IPS-NIHi7 (cell line): Measurements from ENCODE around the gene ZNF660.
A peak's percentile ranks its signal among the peaks of the same experiment; 100 is the strongest.

Experiments used
- DNase-seq: peaks from one replicate; pipeline ENCODE4 v3.0.0; 2012; ENCODE audit warnings: mixed read lengths; ENCODE audit errors: extremely low spot score

Gene ZNF660

DNA sequence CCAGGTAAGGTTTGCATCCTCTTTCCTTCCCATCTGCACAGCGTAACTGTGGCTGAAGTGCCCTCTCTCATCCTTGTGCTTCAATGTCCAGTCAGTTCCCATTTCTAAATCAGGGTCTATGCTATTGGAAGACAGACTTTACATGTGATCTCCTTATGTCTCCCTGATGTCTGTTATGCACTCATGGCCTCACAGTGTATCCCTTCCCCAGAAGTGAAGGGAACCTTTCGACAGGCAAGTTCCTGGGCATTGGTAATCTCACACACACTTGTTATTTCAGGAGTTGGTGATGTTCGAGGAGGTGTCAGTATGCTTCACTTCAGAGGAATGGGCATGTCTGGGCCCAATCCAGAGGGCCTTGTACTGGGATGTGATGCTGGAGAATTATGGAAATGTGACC, 47.4 kb downstream of the ZNF660 start:
- DNase-seq: no peak

GRCh38 chr3:44642337-44642736, 57.6 kb downstream of the ZNF660 start:
- DNase-seq: no peak

DNA sequence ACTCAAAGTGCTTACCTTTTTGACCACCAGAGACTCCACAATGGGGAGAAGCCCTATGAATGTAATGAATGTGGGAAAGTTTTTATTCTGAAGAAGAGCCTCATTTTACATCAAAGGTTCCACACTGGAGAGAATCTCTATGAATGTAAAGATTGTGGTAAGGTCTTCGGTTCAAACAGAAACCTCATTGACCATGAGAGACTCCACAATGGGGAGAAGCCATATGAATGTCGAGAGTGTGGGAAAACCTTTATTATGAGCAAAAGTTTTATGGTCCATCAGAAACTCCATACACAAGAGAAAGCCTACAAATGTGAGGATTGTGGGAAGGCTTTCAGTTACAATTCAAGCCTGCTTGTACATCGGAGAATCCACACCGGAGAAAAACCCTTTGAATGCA, 58.3 kb downstream of the ZNF660 start:
- no peak for DNase-seq

GRCh38 chr3:44647771-44648170, 63.0 kb downstream of the ZNF660 start:
- no peak for DNase-seq

DNA sequence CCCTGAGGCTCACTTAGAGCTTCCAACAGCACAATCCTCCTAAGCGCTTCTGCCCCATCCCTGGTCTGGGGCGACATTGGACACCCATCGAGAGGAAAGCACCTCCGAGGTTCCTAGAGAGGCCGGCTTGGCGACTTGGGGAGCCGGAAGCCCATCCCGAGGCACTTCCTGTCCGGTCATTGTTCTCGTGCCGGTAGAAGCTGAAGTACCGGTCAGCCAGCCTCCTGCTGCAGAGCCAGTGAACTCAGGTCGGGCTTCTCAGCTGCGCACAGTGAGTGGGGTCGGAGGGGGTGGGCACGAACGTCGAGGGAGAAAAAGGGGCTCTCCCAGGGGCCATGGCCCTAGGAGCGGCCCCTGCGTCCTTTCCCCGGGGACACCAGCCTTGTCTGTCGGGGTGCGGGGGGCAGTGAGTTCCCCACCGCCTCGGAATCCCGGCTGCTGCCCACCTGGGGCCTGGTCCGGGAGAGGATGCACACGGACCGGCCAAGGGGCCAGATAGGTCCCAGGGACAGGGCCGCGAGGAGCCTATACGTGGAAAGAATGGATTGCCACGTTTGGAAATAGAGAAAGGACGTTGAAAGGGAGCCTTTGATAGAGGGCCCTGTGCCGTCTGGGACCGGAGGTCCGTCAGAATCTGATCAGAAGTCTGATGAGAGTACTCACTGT, 63.9 kb downstream of the ZNF660 start, which contains the start of gene ZNF35:
ZNF35 (plus strand) TSS at position 169 of the 666 bp plus-strand sequence. CDS start 2,336 bp downstream, outside the sequence.
- DNase-seq: peak; percentile 97
